Bronchial epithelial cell (primary cell): Measurements from ENCODE around the gene P2RY14. TPM values are rescaled to one million over a fixed set of nuclear protein-coding genes. Genes with fewer than 3 reads are reported as not detected.

Source experiments
- DNase-seq: peaks from one replicate; pipeline ENCODE4 v3.0.0-alpha.2; 2010; ENCODE audit warnings: low read depth
- FAIRE-seq: peaks from 2 replicates; lab custom pipeline; 2011; peaks lifted over from hg19 to GRCh38; lab: Jason Lieb, UNC
- H3K27me3 ChIP-seq: 2 replicates; pipeline ENCODE4 v1.5.1; 2011; ENCODE audit warnings: low read length; ENCODE audit not compliant: control insufficient read depth, insufficient read depth
- H3K36me3 ChIP-seq: 2 replicates; pipeline ENCODE4 v1.5.1; 2011; ENCODE audit warnings: low read length; ENCODE audit not compliant: control insufficient read depth, insufficient read depth
- H3K4me3 ChIP-seq: 2 replicates; pipeline ENCODE4 v1.5.1; 2011; ENCODE audit warnings: mild to moderate bottlenecking, low read depth, low read length, control low read depth
- total RNA-seq: library from RNA; depleted of rRNA; stranded (reverse); fragments of >200 nt; gene quantifications from 2 replicates; pipeline ENCODE4 v1.2.1, GENCODE V29; 2014
- TF ChIP-seq, protein P1 (sequence below): IDR thresholded peaks from 2 replicates; pipeline ENCODE4 v1.5.1; 2011; ENCODE audit warnings: mild to moderate bottlenecking, moderate library complexity, low read length, control low read depth, inconsistent platforms; ENCODE audit not compliant: insufficient read depth, severe bottlenecking

Gene P2RY14
- total RNA-seq, 1 donor from 2014 or later, result not detected

GRCh38 chr3:151227807-151228665, 50.3 kb downstream of the P2RY14 start:
- peak; percentile 93 for DNase-seq
- H3K27me3 ChIP-seq, result no peaks in the 10 kb centered on the region
- TF ChIP-seq, protein P1, sequence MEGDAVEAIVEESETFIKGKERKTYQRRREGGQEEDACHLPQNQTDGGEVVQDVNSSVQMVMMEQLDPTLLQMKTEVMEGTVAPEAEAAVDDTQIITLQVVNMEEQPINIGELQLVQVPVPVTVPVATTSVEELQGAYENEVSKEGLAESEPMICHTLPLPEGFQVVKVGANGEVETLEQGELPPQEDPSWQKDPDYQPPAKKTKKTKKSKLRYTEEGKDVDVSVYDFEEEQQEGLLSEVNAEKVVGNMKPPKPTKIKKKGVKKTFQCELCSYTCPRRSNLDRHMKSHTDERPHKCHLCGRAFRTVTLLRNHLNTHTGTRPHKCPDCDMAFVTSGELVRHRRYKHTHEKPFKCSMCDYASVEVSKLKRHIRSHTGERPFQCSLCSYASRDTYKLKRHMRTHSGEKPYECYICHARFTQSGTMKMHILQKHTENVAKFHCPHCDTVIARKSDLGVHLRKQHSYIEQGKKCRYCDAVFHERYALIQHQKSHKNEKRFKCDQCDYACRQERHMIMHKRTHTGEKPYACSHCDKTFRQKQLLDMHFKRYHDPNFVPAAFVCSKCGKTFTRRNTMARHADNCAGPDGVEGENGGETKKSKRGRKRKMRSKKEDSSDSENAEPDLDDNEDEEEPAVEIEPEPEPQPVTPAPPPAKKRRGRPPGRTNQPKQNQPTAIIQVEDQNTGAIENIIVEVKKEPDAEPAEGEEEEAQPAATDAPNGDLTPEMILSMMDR, result peak; percentile 88
- no peaks in the 10 kb centered on the region for H3K36me3 ChIP-seq
- H3K4me3 ChIP-seq, result no peak overlapping the region
- FAIRE-seq, result no peak

DNA sequence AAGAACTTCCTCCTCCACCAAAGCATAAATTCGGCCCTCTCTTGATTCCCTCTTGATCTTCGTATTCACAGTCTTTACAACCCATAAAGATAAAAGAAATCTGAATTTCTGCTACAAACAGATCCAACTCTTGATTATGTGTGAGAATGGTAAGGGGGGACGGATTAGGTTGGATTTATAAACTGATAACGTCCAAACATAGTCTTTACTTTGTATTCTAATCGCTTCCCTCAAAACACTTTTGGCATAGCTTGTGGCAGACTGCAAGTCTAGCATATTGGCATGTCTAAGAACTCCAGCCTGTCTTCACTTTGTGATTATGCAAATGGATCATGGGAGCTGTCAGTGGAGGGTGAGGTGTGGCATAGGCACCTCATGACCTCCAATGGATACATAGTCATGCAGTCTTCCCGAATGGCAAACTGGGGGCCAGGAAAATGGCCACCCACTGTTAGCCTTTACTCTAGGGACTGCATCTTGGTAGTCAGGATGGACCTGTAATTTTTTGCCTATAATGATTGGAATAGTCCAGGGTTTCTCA, 51.0 kb downstream of the P2RY14 start:
- no peaks in the 10 kb centered on the region for H3K27me3 ChIP-seq
- DNase-seq, result peak; percentile 39
- no peak for FAIRE-seq
- TF ChIP-seq, protein P1, result no peak
- no peak overlapping the region for H3K4me3 ChIP-seq
- no peaks in the 10 kb centered on the region for H3K36me3 ChIP-seq

DNA sequence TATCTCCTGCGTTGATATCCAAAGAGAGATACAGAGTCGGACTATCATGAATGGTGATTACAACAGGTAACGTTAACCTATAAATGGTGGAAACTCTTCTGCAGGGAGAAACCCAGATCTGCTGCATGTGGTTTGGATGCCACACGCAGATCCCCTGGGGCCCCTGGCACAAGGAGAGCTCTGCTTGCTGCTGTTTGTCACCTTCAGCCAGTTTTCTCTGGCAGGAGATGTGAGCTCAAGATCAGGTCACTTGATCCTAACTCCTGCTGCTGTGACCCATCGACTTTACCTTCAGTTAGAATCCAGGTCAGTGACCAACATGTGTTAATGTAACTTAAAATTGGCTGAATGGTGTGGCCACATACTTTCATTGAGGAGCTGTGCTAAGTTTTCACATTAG, 51.5 kb downstream of the P2RY14 start:
- H3K4me3 ChIP-seq, result no peak overlapping the region
- DNase-seq (no peak), FAIRE-seq (no peak)
- no peaks in the 10 kb centered on the region for H3K27me3 ChIP-seq
- TF ChIP-seq, protein P1, result no peak
- H3K36me3 ChIP-seq, result no peaks in the 10 kb centered on the region

- FAIRE-seq (peak; percentile 40), DNase-seq (peak; percentile 97)
- Histone ChIP-seq H3K36me3 (no peaks in the 10 kb centered on the region), H3K27me3 (no peaks in the 10 kb centered on the region), H3K4me3 (no peak overlapping the region)
- TF ChIP-seq, protein P1, result no peak
These were observed 52.2 kb downstream of the P2RY14 start for GRCh38 chr3:151226088-151226563.

DNA sequence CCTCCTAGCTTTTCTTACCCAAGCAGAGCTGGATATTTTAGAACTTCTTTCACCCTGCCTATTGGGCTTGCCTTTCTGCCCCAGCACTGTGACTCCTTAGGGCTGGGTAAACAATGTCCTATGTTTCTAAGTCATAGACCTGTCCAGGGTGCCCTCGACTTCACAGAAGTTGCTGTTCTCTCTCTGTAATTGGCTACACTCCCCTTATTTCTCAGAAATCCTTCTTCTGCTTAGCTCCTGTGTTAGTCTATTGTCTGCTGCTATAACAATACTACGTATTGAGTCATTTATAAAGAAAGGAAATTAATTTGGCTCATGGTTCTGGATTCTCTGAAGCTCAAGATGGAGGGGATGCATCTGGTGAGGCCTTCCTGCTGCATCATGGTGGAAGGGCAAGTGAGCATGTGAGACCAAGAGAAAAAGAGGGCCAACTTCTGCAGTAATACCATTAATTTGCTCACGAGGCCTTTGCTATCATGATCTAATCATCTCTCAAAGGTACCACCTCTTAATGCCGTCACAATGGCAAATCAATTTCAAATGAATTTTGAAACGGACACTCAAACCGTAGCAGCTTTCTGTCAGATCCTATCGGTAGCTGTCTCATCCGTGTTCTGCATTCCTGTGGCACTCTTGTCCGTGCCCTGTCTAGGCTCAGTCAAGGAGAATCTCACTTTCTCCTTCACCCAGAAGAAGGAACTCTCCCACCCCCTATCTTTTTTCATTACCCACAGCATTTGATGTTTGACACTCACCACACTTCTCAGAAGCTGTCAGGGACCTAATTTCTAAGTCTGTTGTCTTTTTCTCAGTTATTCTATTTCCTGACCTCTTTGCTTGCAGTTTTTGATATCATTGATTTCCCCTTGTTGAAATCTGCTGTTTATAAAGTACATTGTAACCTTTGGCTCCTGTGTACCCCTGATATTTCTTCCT, 53.0 kb downstream of the P2RY14 start:
- no peak for DNase-seq
- no peak overlapping the region for H3K4me3 ChIP-seq
- no peaks in the 10 kb centered on the region for H3K36me3 ChIP-seq
- TF ChIP-seq, protein P1, result no peak
- peak; percentile 32 for FAIRE-seq
- H3K27me3 ChIP-seq, result no peaks in the 10 kb centered on the region
